HG03039 (cell line): ENCODE data around the gene SEC23IP.
"Not testable (repeated sequence)": the region's sequence is repeated elsewhere in the genome, so short reads cannot be mapped to it uniquely, and the experiment has no call there.

Source experiments
- ATAC-seq: cut with Tn5 transposase; IDR thresholded peaks from one replicate; pipeline ENCODE4 v1.9.1; 2021; ENCODE audit warnings: mild to moderate bottlenecking, moderate library complexity; ENCODE audit not compliant: unreplicated experiment

Gene SEC23IP

GRCh38 chr10:119878524-119878923, 14.0 kb upstream of the SEC23IP start:
- no peak for ATAC-seq

- ATAC-seq = not testable (repeated sequence)
Measured at GRCh38 chr10:119883901-119884611, 8.5 kb upstream of the SEC23IP start.

- not testable (repeated sequence) for ATAC-seq
Measured at GRCh38 chr10:119886070-119886469, 6.5 kb upstream of the SEC23IP start.

DNA sequence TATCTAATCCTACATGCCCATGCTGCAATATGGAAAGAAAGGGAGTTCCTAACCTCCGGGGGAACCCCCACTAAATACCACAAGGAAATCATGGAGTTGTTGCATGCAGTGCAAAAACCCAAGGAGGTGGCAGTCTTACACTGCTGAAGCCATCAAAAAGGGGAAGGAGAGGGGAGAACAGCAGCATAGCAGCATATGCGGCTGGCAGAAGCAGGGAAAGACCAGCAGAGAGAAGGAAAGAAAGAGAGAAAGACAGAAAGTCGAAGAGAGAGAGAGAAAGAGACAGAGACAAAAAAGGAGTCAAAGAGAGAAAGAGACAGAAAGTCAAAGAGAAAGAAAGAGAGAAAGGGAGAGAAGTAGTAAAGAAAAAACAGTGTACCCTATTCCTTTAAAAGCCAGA, 3.8 kb upstream of the SEC23IP start:
- not testable (repeated sequence) for ATAC-seq

DNA sequence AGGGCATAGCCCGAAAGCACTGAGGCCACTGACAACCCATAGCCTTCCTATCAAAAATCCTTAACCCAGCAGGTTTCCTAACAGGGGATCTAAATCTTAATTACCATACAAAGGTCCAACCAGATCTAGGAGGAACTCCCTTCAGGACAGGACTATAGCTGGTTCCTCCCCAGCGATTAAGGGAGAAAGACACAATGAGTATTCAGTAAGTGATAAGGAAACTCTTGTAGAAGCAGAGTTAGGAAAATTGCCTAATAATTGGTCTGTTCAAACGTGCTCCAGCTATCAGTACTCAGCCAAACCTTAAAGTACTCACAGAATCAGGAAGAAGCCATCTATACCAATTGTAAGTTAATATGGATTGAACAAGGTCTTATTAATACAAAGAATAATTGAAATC, 3.3 kb upstream of the SEC23IP start:
- not testable (repeated sequence) for ATAC-seq

GRCh38 chr10:119890307-119890706, 2.2 kb upstream of the SEC23IP start:
- ATAC-seq = not testable (repeated sequence)

- not testable (repeated sequence) for ATAC-seq
Measured at GRCh38 chr10:119891849-119892187, 712 bp upstream of the SEC23IP start.

- ATAC-seq = no peak
Measured at GRCh38 chr10:119893074-119893473, 544 bp downstream of the SEC23IP start.

GRCh38 chr10:119893845-119894427, 1.4 kb downstream of the SEC23IP start:
- no peak for ATAC-seq

- ATAC-seq = no peak
Measured at GRCh38 chr10:119896061-119896655, 3.6 kb downstream of the SEC23IP start.

DNA sequence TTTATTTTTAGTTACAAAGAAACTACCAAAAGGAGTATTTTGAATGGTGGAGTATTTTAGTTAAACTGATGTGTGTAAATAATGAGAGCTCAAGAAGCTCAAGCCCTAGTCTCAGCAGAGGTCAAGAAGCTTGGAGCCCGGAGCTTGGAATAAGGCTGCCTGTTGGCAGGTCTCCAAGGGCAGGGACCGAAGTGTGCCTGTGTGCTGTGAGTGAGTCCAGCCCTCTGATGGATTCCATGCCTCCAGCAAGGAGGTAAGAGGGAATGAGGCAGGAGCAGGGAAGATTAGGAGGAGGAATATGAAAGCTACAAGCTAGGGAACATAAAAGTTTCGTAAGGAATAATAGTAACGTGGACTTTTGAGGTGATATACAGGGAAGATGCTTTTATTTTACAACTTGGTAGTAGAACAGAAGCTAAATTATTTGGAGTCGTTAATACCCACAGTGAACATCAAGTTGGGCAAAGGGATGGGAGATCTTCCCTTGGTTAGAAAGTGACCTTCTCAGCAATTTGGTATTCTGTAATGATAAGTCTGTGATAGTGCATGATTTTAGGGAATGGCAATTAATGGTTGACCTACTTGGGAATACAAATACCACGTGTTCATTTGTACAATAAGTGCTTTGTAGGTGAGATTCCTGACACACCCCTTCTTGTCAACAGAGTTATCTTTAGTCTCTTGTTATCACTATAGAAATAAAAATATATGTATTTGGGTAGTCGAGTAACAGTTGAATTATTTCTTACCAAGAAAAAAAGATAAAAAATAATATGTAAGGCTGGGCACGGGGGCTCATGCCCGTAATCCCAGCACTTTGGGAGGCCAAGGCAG, 4.6 kb downstream of the SEC23IP start:
- ATAC-seq = no peak

GRCh38 chr10:119898577-119898976, 6.0 kb downstream of the SEC23IP start:
- ATAC-seq = no peak

DNA sequence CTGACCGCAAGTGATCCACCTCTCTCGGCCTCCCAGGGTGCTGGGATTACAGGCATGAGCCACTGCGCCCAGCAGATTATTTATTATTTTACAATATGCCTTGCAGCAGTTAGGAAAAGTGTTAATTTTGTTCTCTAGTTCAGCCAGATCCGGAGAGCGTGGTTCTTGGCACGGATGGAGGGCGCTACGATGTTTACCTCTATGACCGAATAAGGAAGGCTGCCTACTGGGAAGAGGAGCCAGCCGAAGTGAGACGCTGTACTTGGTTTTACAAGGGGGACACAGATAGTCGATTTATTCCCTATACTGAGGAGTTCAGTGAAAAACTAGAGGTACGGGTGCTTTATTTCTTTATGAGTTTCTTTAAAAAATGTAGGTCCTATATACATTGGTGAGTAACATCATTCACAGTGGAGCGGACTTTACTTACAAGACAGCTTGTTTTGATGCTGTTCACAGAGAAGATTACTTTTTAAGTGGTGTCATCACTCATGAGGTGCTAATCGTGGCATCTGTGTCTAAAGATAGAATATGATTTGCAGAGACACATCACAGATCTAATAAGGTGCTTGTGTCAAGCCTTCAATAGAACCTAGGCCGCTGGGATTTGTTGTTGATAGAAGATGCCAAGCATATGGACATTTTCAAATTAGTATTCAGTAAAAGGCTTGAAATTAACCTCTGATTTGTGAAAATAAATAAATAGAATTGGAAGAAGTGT, 11.6 kb downstream of the SEC23IP start:
- no peak for ATAC-seq

DNA sequence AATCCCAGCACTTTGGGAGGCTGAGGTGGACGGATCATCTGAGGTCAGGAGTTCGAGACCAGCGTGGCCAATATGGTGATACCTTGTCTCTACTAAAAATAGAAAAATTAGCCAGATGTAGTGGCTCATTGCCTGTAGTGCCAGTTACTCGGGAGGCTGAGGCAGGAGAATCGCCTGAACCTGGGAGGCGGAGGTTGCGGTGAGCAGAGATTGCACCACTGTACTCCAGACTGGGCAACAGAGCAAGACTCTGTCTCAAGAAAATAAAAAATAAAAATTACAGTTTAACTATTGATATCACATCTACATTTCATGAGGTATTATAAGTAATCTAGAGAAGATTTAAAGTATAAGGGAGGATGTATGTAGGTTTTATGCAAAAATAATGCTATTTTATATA, 15.2 kb downstream of the SEC23IP start:
- not testable (repeated sequence) for ATAC-seq

- ATAC-seq = no peak
Measured at GRCh38 chr10:119908166-119908565, 15.6 kb downstream of the SEC23IP start.

GRCh38 chr10:119910689-119911088, 18.2 kb downstream of the SEC23IP start:
- ATAC-seq = no peak

GRCh38 chr10:119917777-119918176, 25.2 kb downstream of the SEC23IP start:
- no peak for ATAC-seq

- no peak for ATAC-seq
Measured at GRCh38 chr10:119919271-119919670, 26.7 kb downstream of the SEC23IP start.

- ATAC-seq = no peak
Measured at GRCh38 chr10:119919826-119920225, 27.3 kb downstream of the SEC23IP start.

- no peak for ATAC-seq
Measured at GRCh38 chr10:119928411-119928810, 35.9 kb downstream of the SEC23IP start.

DNA sequence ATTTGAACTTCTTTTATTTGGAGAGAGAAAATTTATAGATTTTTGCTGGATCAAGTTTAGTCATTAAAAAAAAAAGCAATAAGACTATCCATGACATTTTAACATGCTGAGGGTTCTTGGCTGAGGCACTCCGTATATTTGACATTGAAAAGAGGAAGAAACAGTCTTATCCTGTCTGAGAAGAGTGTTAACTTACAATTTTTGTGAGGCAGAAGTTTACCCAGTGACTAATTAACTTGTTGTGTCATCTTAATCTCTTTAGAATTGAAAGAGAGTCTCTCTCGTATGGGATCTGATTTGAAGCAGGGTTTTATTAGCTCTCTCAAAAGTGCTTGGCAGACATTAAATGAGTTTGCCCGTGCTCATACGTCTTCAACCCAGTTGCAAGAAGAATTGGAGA, 39.3 kb downstream of the SEC23IP start:
- no peak for ATAC-seq
